ENCODE measurements around the gene TACR1.

GRCh38 chr2:75076088-75076487, 123.2 kb downstream of the TACR1 start:
- TF ChIP-seq POLR2A (IDR thresholded peaks at IDR 0.05; ENCODE audit: low read depth) (no peak), CTCF (IDR thresholded peaks at IDR 0.05) (no peak)
